Mesenchymal stem cell (in vitro differentiated cells and primary cell): ENCODE data around the gene MTMR12.

Source experiments
- DNase-seq: peaks from one replicate; pipeline ENCODE4 v3.0.0-alpha.2; 2013
- H2AFZ ChIP-seq: one replicate; pipeline ENCODE4 v1.6.1; 2013; ENCODE audit warnings: low read depth, mild to moderate bottlenecking, control low read depth, inconsistent platforms, low read length, moderate library complexity
- H2AK5ac ChIP-seq: 2 replicates; pipeline ENCODE4 v1.6.1; 2013; ENCODE audit warnings: low read length, moderate library complexity, mild to moderate bottlenecking, inconsistent platforms; ENCODE audit not compliant: severe bottlenecking
- H2BK120ac ChIP-seq: one replicate; pipeline ENCODE4 v1.6.1; 2013; ENCODE audit warnings: low read depth, mild to moderate bottlenecking, inconsistent platforms, low read length, moderate library complexity
- H2BK12ac ChIP-seq, 2 experiments: one replicate each; pipeline ENCODE4 v1.6.1; 2013; ENCODE audit warnings: inconsistent platforms in 2 of 2, low read length in 2 of 2, mild to moderate bottlenecking in 2 of 2, moderate library complexity in 2 of 2, control low read depth in 1 of 2
- H2BK15ac ChIP-seq: one replicate; pipeline ENCODE4 v1.6.1; 2013; ENCODE audit warnings: mild to moderate bottlenecking, low read depth, inconsistent platforms; ENCODE audit not compliant: poor library complexity, severe bottlenecking
- H2BK5ac ChIP-seq: 2 replicates; pipeline ENCODE4 v1.6.1; 2013; ENCODE audit warnings: low read depth, mild to moderate bottlenecking, low read length, control low read depth, inconsistent platforms; ENCODE audit not compliant: poor library complexity, severe bottlenecking
- H3K14ac ChIP-seq, 2 experiments: one replicate each; pipeline ENCODE4 v1.6.1; 2013; ENCODE audit warnings: inconsistent platforms in 2 of 2, low read length in 2 of 2, control low read depth in 1 of 2, mild to moderate bottlenecking in 1 of 2, moderate library complexity in 1 of 2
- H3K18ac ChIP-seq, 2 experiments: one replicate each; pipeline ENCODE4 v1.6.1; 2013; ENCODE audit warnings: inconsistent platforms in 2 of 2, low read length in 2 of 2, control low read depth in 1 of 2, low read depth in 1 of 2, mild to moderate bottlenecking in 1 of 2
- H3K23ac ChIP-seq, 2 experiments: one replicate each; pipeline ENCODE4 v1.6.1; 2013; ENCODE audit warnings: inconsistent platforms in 2 of 2, low read length in 2 of 2, mild to moderate bottlenecking in 2 of 2, moderate library complexity in 2 of 2, control low read depth in 1 of 2
- H3K27ac ChIP-seq: 2 replicates; pipeline ENCODE4 v1.5.1; 2013; ENCODE audit warnings: mild to moderate bottlenecking, moderate library complexity, low read length, control low read depth, inconsistent platforms; ENCODE audit not compliant: poor library complexity, severe bottlenecking
- H3K27me3 ChIP-seq, 2 experiments: 2 replicates each; pipeline versions ENCODE4 v1.6.1 to v1.7.0; 2013; ENCODE audit warnings: low read length in 2 of 2, mild to moderate bottlenecking in 2 of 2, moderate library complexity in 2 of 2, control low read depth in 1 of 2, inconsistent platforms in 1 of 2; ENCODE audit not compliant: control insufficient read depth in 1 of 2, insufficient read depth in 1 of 2
- H3K36me3 ChIP-seq, 2 experiments: 2 replicates each; pipeline versions ENCODE4 v1.6.1 to v1.7.0; 2013; ENCODE audit warnings: low read length in 2 of 2, control low read depth in 1 of 2, inconsistent platforms in 1 of 2, low read depth in 1 of 2, mild to moderate bottlenecking in 1 of 2; ENCODE audit not compliant: insufficient read depth in 2 of 2, control insufficient read depth in 1 of 2
- H3K4ac ChIP-seq, 2 experiments: one replicate each; pipeline ENCODE4 v1.6.1; 2013; ENCODE audit warnings: inconsistent platforms in 2 of 2, low read length in 2 of 2, mild to moderate bottlenecking in 2 of 2, moderate library complexity in 2 of 2, control low read depth in 1 of 2, low read depth in 1 of 2
- H3K4me1 ChIP-seq: 2 replicates; pipeline ENCODE4 v1.6.1; 2013; ENCODE audit warnings: low read depth, low read length, control low read depth; ENCODE audit not compliant: control insufficient read depth, insufficient read depth
- H3K4me2 ChIP-seq: 2 replicates; pipeline ENCODE4 v1.6.1; 2013; ENCODE audit warnings: low read length, mild to moderate bottlenecking, inconsistent platforms; ENCODE audit not compliant: poor library complexity, severe bottlenecking
- H3K4me3 ChIP-seq, 2 experiments: 2 replicates each; pipeline versions ENCODE4 v1.5.1 to v1.7.0; 2013; ENCODE audit warnings: low read length in 2 of 2, mild to moderate bottlenecking in 2 of 2, control low read depth in 1 of 2, low read depth in 1 of 2; ENCODE audit not compliant: insufficient read depth in 1 of 2
- H3K79me1 ChIP-seq: replicated peaks from 2 replicates; pipeline ENCODE4 v1.6.1; 2013; ENCODE audit warnings: mild to moderate bottlenecking, control low read depth, low read length, inconsistent platforms; ENCODE audit not compliant: poor library complexity, severe bottlenecking
- H3K9ac ChIP-seq: 2 replicates; pipeline ENCODE4 v1.7.0; 2013; ENCODE audit warnings: mild to moderate bottlenecking, low read length, moderate library complexity
- H3K9me3 ChIP-seq: 2 replicates; pipeline ENCODE4 v1.7.0; 2013; ENCODE audit warnings: mild to moderate bottlenecking, low read length; ENCODE audit not compliant: control insufficient read depth
- H4K8ac ChIP-seq: one replicate; pipeline ENCODE4 v1.6.1; 2013; ENCODE audit warnings: inconsistent platforms, mild to moderate bottlenecking, low read length, moderate library complexity
- H4K91ac ChIP-seq: one replicate; pipeline ENCODE4 v1.6.1; 2013; ENCODE audit warnings: mild to moderate bottlenecking, low read length, inconsistent platforms
- WGBS: methylation state at CpG from one replicate; pipeline ENCODE4 v1.1.7; 2013; ENCODE audit warnings: mixed read lengths; 5-methylcytosine and 5-hydroxymethylcytosine counted together

Gene MTMR12

GRCh38 chr5:32312197-32312594 is 543 bp downstream of the MTMR12 start:
- no peaks in the 10 kb centered on the region for H3K79me1 ChIP-seq
- DNase-seq, result peak; percentile 81
- no peaks in the 10 kb centered on the region for H3K36me3 ChIP-seq
- H3K4me2 ChIP-seq, result peak overlapping the region; percentile 49
- H2BK15ac ChIP-seq, result peak overlapping the region; percentile 73
- H2AFZ ChIP-seq, result peak overlapping the region; percentile 75
- H2BK12ac ChIP-seq, result no peak overlapping the region
- H4K91ac ChIP-seq, result peak overlapping the region; percentile 64
- no peak overlapping the region for H2AK5ac ChIP-seq
- H3K4me1 ChIP-seq, result peaks cover 8% of the 10 kb centered on the region
- peak overlapping the region; percentile 85 for H3K9ac ChIP-seq
- H3K18ac ChIP-seq, result peak overlapping the region; percentile 92 to 94
- peak overlapping the region; percentile 89 for H2BK120ac ChIP-seq
- H4K8ac ChIP-seq, result peak overlapping the region; percentile 19
- no peaks in the 10 kb centered on the region for H3K9me3 ChIP-seq
- peak overlapping the region; percentile 4 for H2BK5ac ChIP-seq
- H3K27ac ChIP-seq, result no peak overlapping the region
- no peaks in the 10 kb centered on the region for H3K27me3 ChIP-seq
- peak overlapping the region in 1 of 2 experiments; percentile 53 for H3K23ac ChIP-seq
- no peak overlapping the region for H3K14ac ChIP-seq
- H3K4me3 ChIP-seq, result peak overlapping the region; percentile 88
- WGBS, result under 1% methylated on average over 34 of the region's 34 CpGs
- H3K4ac ChIP-seq, result peak overlapping the region; percentile 40 to 94

DNA sequence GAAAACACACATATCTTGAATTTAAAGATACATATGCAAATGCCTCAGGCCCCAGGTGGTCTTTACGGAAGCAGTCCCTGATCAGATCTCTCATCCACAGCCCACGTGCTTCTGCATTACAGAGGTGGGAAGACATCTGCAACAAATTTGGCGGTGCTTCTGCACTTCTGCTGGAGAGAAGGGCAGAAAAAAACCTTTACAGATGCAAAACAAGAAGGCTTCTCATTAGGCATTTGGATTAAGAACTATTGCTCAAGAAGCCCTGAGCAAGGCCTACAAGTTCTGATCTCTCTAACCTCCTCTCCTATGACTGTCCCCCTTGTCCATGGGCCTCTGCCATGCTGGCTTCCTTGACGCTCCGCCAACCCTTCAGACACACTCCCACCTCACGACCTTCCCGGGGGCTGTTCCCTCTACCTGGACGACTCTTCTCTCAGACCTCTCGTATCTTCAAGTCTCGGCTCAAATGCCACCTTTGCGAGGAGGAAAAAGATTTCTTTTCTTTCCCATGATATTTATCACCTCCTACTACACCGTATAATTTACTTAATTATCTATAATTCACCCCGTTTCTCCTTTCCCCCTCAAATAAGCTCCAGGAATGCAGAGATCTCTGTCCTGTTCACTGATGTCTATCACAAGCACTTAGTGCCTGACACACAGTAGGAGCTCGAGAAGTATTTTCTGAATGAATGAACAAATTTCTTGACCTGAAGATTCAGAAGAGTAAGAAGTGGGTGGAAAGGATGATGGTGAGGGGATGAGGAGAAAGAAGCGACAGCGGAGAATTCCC is 1.1 kb downstream of the MTMR12 start:
- H3K27ac ChIP-seq, result peak overlapping the region; percentile 13
- H3K14ac ChIP-seq, result no peak overlapping the region
- H3K36me3 ChIP-seq, result no peaks in the 10 kb centered on the region
- no peak overlapping the region for H3K23ac ChIP-seq
- H3K18ac ChIP-seq, result no peak overlapping the region
- DNase-seq, result peak; percentile 33
- H4K91ac ChIP-seq, result no peak overlapping the region
- no peaks in the 10 kb centered on the region for H3K27me3 ChIP-seq
- H2BK5ac ChIP-seq, result no peak overlapping the region
- H3K9ac ChIP-seq, result peak overlapping the region; percentile 85
- WGBS, result 24% methylated on average over 16 of the region's 16 CpGs
- peak overlapping the region; percentile 75 for H2AFZ ChIP-seq
- no peak overlapping the region for H2BK15ac ChIP-seq
- H3K79me1 ChIP-seq, result no peaks in the 10 kb centered on the region
- no peak overlapping the region for H3K4ac ChIP-seq
- H2BK12ac ChIP-seq, result peak overlapping the region in 1 of 2 experiments; percentile 73
- H2AK5ac ChIP-seq, result no peak overlapping the region
- H3K4me2 ChIP-seq, result peak overlapping the region; percentile 49
- H3K9me3 ChIP-seq, result no peaks in the 10 kb centered on the region
- H2BK120ac ChIP-seq, result no peak overlapping the region
- H4K8ac ChIP-seq, result no peak overlapping the region
- H3K4me1 ChIP-seq, result peaks cover 7% of the 10 kb centered on the region
- peak overlapping the region; percentile 88 for H3K4me3 ChIP-seq

DNA sequence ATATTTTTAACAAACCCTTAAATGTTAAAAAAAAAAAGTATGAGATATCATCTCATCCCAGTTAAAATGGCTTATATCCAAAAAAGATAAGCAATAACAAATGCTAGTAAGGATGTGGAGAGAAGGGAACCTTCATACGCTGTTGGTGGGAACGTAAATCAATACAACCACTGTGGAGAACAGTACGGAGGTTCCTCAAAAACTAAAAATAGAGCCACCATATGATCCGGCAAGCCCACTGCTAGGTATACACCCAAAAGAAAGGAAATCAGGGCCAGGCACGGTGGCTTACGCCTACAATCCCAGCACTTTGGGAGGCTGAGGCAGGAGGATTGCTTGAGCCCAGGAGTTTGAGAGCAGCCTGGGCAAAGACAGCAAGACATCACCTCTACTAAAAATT is 3.0 kb downstream of the MTMR12 start:
- Histone ChIP-seq H3K27me3 (no peaks in the 10 kb centered on the region), H3K4me1 (peaks cover 7% of the 10 kb centered on the region), H3K18ac (no peak overlapping the region), H2BK120ac (no peak overlapping the region), H3K4ac (no peak overlapping the region), H2AFZ (no peak overlapping the region), H3K27ac (no peak overlapping the region), H3K14ac (no peak overlapping the region), H2AK5ac (no peak overlapping the region), H4K91ac (no peak overlapping the region), H3K4me2 (no peak overlapping the region), H3K9me3 (no peaks in the 10 kb centered on the region), H3K36me3 (no peaks in the 10 kb centered on the region), H3K79me1 (peaks cover 3% of the 10 kb centered on the region), H4K8ac (no peak overlapping the region), H3K23ac (no peak overlapping the region), H3K9ac (no peak overlapping the region), H2BK12ac (no peak overlapping the region), H2BK5ac (no peak overlapping the region), H3K4me3 (no peak overlapping the region), H2BK15ac (no peak overlapping the region)
- DNase-seq, result no peak
- WGBS, result 92% methylated on average over 6 of the region's 6 CpGs

DNA sequence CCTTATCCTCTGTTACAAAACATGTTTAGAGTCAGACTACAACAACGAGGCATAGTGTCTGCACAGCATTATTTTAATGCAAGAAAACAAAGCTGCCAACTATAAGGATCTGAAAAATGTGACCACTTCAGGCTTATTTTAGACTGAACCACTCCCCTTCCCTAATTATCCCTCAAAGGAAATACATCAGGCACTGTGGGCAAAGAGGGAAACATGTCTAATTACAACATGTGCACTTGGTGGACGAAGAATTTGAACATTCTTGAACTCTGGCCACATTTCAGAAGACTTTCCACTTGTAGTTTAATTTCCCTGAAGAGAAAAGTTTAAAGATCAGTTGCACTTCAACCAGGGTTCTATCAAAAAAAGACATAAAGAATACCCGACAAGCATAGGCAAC is 3.8 kb downstream of the MTMR12 start:
- no peak overlapping the region for H3K9ac ChIP-seq
- no peak overlapping the region for H3K18ac ChIP-seq
- no peaks in the 10 kb centered on the region for H3K36me3 ChIP-seq
- H3K4me3 ChIP-seq, result no peak overlapping the region
- no peak overlapping the region for H2AFZ ChIP-seq
- no peaks in the 10 kb centered on the region for H3K27me3 ChIP-seq
- 88% methylated on average over 3 of the region's 3 CpGs for WGBS
- peaks cover 7% of the 10 kb centered on the region for H3K4me1 ChIP-seq
- no peaks in the 10 kb centered on the region for H3K9me3 ChIP-seq
- H3K4me2 ChIP-seq, result no peak overlapping the region
- no peak overlapping the region for H2BK12ac ChIP-seq
- no peak overlapping the region for H3K27ac ChIP-seq
- H2AK5ac ChIP-seq, result no peak overlapping the region
- H4K91ac ChIP-seq, result no peak overlapping the region
- peaks cover 6% of the 10 kb centered on the region for H3K79me1 ChIP-seq
- no peak overlapping the region for H2BK15ac ChIP-seq
- H2BK120ac ChIP-seq, result no peak overlapping the region
- H2BK5ac ChIP-seq, result no peak overlapping the region
- no peak overlapping the region for H3K23ac ChIP-seq
- no peak overlapping the region for H3K4ac ChIP-seq
- H4K8ac ChIP-seq, result no peak overlapping the region
- no peak overlapping the region for H3K14ac ChIP-seq
- DNase-seq, result no peak
